Left hindlimb (tissue), 1 donor: ENCODE data around the gene BGN.

Experiments used
- DNase-seq: peaks from one replicate; pipeline ENCODE4 v3.0.0-alpha.2; 2018

The BGN gene

DNA sequence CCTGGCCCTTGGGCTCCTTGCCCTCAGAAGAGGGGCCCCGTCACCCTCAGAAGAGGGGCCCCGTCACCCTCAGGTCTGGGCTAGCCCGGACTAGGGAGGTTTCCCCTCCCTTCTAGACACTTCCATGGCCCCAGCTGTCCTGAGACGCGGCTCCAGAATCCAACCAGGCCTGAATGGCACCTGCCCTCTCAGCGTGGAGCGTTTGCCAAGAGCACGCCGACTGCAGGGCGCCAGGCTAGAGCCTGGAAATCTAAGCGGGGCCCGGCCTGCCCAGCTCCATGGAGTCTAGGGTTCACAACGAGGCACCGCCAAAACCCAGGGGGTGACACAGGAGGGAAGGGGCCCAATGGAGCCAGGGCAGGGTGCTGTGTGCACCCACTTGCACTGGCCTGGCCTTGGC, 14.8 kb downstream of the BGN start:
- no peak for DNase-seq

DNA sequence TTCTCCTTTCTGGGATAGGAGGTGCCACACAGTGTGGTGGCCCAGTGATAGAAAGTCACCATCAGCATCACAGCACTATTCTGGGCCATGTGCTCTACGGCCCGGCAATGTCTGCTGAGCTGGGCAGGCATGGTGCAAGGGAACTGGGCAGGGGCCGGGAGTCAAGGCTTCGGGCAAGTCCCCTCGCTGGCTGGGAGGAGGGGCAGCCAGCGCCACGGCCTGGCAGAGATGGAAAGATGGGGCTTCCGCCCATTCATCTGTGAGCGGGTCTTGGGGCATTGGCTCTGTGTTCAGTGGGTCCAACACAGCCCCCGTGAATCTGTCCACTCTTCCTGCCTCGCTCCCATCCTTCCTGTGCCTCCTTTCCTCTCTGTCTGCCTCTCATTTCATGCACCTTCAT, 15.6 kb downstream of the BGN start:
- DNase-seq, result no peak

DNA sequence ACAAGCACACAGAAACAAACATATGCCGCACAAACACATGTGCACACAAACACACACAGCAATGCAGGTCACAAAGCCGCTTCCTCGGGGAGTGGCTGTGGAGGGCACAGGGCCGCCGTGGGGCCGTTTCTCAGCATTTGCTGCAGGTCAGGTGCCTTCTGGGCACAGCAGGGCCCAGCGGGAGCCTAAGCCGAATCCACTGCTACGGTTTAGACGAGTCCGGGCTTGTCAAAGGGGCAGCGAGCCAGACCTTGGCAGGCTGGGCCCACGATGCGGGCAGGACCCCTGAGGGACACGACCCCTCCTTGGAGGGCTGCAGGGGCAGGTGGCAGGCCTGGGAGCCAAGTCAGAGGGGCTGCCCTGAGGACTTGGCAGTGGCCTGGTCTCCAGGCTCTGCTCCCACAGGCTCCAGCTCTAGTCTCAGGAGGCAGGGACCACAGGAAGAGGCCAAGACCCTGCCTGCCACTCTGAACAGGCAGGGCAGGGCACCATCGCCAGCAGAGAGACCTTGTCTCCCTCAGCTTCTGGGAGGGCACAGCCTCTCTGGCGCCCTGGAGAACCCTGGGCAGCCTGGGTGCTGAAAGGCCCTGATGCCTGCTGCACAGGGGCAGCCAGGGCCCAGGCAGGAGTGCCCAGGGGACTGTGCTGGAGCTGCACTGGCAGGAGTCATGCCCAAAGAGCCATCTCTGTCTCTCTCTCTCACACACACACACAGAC, 17.2 kb downstream of the BGN start:
- no peak for DNase-seq

DNA sequence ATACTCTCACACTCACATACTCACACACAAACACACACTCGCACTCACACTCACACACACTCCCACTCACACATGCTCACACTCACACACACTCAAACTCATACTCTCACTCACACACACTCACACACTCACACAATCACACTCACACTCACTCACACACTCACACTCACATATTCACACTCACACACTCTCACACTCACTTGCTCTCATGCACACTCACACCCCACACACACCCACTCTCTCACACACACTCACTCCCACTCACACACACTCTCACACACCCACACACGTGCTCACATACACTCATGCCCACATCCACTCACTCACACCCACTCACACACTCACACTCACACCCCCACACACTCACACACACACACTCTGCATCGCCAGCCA, 17.7 kb downstream of the BGN start:
- no peak for DNase-seq

DNA sequence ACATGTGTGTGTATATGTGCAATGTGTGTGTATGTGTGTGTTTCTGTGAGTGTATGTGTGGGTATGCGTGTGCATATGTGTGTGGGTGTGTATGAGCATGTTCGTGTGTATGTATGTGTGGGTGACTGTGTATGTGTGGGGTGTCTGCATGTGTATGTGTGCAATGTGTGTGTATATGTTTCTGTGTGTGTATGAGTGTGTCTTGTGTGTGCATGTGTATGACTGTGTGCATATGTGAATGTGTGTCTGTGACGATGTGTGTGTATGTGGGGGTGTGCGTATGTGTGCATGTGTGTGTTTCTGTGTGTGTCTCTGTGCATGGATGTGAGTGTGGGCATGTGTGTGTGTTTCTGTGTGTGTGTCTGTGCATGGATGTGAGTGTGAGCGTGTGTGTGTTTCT, 18.5 kb downstream of the BGN start:
- no peak for DNase-seq

DNA sequence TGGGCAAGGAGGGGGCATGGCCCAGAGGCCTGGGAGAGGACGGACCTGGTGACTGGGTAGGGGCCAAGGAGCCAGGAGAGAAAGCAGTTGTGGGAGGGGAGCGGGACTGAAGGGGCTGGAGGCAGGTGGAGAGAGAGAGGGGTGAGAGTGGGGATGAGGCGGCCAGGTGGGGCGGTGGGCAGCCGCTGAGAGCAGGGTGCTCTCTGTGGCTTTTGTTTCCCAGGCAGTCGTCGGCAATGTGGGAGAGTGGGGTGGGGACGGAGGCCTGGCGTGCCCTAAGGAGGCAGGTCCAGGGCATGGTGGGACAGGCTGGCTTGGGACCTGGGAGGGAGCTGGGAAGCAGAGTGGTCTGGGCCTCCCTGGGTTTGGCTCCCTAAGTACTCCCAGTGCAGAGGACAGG, 19.5 kb downstream of the BGN start:
- no peak for DNase-seq

DNA sequence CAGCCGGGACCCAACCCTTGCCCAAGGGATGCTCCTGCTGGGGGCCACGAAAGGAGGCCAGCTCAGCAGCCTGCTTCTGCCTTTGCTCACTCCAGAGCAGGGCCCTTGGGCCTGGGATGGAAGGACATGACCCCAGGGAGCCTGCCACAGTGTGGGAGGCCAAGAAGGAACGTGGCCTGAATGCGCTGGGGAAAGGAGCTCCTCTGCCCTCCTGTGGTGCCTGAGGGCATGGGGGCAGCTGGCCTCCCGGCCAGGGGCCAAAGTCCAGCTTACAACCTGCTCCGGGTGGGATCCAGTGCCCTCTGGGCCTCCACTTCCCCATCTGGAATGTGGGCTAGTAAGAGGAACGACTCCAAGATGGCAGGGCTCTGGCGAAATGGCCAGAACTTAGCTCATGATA, 20.7 kb downstream of the BGN start:
- DNase-seq, result no peak

DNA sequence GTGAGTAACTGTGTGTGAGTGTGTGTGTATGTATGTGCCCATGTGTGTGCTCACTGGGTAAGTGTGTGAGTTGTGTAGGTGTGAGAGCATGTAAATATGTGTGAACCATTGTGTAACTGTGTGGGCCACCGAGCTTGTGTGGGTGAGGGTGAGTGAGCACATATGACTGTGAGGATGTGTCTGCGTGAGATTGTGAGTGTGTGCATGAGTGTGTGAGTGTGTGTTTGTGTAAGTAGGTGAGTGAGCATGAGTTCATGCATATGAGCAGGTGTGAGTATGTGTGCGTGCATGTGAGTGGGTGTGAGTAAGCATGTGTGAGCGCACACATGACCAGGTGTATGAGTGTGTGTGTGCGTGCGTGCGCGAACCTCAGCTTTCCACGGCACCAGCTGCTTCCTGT, 21.3 kb downstream of the BGN start:
- DNase-seq, result no peak

DNA sequence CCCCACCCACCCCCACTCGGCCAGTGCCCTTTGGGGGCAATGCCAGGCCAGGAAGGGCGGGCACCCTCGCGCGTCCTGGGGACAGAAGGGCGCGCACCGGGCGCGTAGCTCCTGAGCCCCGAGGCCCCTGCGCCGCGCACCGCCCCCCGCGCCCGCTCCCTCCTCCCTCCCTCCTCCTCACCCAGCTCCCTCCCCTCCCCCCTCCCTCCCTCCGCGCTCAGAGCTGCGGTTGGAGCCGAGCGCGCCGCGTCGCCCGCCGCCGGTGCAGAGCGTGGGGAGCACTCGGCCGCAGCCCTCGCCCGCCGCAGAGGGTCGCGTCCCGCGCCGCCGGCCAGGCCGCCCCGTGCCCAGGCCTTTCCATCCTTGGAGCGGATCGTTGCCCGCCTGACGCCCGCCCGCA, 22.6 kb downstream of the BGN start, which contains the start of gene ATP2B3:
Gene ATP2B3 (plus strand): TSS at position 220 of the 400 bp plus-strand sequence. CDS start 18,606 bp downstream, outside the sequence.
- no peak for DNase-seq

DNA sequence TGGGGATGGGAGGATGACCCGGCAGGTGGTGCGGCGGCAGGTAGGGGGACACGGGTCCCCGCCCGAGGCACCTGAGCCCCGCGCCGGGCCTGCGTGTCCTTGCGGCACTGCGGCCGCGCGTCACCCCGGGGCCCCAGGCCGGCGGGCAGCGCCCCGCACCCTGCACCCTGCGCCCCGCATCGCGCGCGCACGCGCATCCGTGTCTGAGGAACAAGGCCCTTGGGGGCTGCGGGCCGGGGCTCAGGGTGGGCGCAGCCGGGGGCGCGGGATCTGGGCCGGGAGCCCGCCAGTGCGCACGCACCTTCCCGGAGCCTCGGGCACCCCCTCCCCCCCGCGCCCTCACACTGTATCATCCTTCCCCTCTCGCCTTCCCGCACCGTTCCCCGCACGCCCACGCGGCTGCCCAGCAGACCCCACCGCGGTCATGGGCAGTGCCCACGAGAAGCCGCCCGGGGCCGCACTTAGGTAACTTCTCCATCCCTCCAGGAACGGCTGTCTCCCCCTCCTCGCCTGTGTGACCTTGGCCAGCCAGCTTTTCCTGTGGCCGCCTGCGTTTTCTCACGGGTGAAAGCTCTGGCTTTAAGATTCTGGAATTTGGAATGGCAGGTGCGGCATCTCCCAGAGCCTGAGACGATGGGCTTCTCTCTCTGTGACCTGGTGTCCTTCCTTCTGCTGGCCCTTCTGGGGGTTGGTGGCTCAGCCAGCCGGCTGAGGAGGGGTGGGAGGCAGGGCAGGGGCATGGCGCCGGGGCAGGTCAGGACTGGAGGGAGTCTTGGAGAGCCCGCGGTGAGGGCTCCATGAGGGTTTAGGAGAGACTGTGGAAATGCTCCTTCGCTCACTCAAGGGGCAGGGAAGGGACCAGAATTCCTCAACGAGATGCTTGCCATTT, 23.4 kb downstream of the BGN start:
- DNase-seq, result no peak

DNA sequence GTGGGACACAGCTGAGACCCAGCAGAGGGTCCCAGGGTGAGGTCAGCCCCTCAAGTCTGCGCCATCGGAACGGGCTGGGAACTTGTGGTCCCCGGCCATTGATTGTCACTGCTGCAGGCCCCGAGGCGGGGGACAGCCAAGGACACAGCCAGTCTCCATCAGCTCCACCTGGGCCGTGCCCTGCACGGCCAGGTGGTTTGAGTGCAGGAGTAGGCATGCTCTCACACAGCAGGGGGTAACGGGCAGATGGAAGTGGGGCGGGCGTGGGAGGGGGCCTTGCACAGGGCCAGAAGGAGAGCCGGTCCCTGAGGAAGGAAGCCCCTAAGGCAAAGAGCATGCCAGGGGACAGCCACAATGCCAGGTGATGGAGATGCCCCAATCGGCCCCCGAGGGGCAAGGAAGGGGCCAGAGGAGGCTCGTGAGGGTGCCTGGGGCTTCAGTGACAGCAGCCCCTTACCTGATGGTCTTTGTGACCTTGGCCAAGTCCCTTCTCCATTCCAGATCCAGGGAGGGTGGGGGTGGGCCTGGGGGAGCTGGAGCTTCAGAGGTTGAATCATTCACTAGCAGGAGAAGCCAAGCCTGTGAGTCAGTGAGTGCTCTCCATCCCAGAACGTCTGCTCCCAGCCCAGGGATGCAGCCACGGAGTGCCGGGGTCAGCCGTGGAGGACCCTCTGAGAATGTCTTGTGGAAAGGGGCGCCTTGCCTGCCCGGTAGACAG, 24.9 kb downstream of the BGN start:
- no peak for DNase-seq

DNA sequence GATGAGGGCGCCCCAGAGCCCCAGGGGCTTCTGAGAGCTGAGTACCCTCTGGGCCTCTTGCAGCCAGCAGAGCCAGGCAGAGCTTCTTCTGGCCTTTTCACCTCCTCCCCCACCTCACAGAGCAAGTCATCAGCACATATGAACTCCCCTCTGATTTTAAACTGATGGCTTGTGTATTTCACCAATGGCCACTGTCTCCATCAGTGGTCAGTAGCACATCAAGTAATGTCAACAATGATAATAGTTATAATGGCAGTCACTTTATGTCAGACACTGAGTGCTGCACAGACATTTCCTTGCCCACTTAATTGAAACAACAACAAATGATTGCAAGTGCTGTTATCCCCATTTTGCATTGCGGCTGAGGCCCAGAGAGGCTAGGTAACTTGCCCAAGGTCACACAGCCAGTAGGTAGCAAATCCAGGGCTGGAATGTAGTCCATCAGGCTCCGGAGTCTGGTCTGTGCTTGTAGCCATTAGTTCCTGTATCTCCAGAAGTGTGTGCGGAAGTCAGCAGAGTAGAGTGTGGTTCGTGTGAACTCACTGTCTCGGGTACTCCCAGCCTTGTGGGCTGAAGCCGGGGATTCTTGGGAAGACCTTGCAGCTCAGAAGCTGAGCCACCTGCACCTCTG, 25.6 kb downstream of the BGN start:
- DNase-seq, result no peak

DNA sequence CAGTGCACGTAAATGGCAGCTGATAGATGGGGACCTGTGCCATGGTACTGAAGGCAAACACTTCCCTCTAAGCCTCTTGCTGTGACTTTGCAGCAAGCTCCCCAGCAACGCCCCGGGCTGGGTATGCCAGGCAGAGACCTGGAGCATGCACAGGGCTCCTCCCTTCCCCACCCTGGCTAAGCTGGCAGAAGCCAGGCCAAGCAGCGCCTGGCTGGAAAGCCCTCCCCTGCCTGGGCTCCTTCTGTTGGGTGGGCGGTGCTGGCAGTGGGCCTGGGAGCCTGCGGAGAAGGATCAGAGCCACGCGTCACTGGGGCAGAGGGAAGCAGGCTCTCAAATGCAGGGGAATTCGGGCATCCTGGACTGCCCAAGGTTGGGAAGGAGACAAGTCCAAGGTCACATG, 26.3 kb downstream of the BGN start:
- no peak for DNase-seq

DNA sequence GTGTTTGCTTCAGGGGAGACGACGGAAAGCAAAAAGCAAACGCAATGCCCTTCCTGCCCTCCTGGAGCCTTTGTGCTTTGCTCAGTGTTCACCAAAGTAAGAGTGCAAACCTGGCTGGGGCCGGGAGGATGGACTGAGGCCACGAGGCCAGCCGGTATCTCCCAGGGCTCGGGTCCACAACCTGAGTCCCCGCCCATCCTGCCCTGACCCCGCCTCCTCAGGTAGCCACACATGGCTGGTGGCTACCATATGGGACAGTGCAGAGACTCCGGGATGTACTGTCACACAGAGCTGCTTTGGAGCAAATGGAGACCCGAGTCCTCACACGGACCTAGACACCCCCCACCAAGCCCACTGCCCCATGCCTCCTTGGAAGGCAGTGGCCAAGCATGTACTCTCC, 27.5 kb downstream of the BGN start:
- no peak for DNase-seq

DNA sequence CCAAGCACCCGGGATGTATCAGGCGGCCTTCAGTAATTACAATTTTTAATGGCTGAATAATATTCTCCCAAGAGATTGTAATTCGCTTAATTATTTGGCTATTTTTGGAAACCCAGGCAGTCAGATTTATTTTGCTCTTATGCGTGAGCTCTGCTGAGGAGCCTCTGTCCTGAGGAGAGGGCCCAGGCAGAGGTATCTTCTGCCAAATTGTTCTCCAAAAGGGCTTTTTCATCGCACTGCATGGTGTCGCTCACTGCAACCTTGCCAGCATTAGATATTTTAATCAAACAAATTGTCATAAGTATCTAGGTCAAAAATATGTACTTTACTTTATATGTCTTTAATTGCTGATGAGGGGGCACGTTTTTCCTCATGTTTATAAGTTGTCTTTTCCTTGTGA, 28.5 kb downstream of the BGN start:
- no peak for DNase-seq

DNA sequence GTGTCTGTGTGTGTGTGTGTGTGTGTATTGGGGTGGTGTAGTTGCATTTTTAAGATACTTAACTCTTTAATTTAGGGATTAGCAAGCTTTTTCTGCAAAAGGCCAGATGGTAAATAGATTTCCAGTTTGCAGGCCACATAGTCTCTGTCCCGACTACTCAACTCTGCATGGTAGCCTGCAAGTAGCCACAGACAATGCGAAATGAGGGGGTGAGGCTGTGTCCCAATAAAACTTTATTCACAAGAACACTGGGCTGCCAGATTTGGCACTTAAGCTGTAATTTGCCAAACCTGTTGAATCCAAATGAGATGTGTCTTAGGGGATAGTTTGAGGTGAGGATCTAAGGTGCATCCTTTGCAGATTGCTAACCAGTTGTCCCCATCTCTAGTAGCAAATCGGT, 29.5 kb downstream of the BGN start:
- DNase-seq, result no peak

DNA sequence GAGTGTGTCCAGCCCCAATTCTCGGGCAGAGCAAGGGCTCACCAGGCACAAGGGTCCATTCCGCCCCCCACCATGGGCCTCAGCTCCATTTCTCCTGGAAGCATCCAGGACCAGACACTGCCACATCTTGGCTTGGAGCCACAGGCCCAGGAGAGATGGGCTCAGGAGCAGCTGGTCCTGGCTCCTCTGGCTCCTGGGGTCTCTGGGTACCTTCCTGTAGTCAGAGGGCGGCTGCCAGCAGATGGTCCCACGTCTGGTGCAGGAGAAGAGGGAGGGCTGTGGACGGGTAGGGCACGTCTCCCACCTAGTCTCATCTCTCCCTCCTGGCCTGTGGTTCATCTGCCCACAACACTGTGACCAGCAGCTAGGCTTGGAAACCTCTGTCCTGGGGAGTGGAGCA, 30.7 kb downstream of the BGN start:
- no peak for DNase-seq

DNA sequence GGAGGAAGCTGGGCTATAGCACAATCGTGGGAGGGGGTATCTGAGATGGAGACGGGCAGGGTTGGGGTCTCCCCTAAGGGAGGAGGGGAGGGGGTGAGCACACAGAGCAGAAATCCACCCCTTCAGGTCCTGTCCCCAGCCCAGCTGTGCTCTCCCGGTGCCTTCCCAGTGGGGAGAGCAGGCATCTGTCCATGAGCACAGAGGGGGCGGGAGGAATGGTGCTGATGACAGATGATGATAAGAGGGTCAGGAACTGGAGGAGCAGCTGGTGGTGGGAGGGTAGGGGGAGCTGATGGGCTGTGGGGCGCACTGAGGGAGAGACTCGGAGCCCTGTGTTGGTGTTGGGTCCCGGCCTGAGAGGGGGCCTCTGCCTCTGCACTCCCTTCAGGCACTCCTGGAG, 31.3 kb downstream of the BGN start:
- DNase-seq, result no peak

DNA sequence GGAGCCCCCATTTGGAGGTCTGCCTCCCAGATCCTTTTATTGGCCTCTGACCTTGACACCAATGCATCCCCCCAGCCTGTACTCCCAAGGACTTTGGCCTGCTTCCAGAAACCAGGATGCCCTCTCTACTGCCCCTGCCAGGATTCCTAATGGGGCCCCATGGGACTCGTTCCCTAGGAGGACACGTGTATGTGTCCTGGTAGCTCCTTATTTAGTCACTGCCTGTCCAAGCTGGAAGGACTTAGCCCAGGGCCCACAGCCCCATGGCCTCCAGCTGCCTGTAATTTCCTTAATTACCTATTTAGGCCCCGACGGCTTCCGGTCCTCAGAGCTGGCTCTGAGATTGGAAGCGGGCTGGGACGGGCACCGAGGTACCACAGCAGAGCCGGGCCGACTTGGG, 32.0 kb downstream of the BGN start:
- no peak for DNase-seq

DNA sequence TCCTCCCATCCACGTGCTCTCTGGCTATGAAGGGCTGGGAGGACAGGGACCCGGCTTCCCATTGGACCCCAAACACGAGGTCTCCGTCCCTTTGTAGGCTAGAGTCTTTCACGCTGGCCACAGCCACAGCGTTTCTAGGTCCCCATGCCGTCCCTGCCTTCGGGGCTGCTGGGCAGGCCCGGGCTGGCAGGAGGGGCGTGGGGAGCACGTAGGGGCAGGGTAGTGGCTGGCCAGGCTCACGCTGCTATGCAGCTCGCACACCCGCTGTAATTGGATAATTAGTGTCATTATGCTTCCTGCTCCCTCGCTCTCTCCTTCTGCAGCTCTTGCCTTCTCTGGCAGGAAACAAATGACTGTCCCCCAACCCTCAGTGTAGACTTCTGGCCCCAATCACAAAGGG, 32.4 kb downstream of the BGN start:
- no peak for DNase-seq

DNA sequence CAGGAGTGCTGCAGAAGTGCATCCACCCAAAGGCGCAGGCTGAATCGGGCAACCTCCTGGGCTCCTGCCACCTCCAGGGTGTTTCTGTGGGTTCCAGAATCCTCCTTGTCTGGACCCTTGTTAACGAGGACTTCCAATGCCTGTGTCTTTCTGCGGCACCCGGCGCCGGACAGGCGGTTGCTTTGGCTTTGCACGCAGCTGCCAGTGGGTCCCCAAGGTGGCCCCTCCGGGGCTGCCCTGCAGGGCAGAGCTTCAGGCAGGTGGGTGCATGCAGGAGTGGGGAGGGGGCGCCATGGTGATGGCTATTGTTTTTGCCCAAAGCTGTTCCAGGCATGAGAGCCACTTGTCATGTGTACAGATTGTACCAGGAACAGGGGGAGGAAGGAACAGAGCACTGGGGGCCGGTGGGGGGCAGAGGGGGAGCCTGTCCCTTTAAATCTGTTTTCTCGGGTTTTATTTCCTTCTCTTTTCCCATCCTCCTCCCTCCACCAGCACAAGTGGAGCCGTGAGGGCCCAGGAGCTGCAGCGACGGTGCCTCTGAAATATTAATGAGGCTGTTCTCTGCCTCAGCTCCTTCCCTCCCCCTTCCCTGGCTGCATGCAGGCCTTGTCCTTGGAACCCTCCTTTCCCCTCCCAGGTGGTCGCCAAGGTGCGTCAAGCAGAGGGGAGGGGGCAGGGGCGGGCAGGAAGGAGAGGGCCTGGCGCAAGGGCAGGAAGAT, 35.8 kb downstream of the BGN start:
- no peak for DNase-seq

DNA sequence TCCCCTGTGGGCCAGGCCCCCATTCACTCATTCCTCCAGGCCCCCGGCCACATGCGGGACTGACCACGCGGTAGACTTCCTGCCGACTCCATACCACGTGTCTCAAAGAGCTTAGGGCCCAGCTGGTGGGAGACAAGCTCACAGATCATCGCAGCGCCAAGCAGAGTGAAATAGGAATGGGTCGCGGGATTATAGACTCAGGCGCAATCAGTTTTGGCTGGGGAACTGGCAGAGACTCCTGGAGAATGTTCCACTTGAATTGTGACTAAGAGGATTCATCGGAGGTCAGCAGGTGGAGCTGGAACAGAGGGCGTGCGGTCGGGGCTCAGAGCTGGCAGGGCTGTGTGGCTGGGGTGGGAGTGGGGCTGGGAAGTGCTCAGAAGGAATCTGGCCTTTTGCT, 38.3 kb downstream of the BGN start:
- no peak for DNase-seq

DNA sequence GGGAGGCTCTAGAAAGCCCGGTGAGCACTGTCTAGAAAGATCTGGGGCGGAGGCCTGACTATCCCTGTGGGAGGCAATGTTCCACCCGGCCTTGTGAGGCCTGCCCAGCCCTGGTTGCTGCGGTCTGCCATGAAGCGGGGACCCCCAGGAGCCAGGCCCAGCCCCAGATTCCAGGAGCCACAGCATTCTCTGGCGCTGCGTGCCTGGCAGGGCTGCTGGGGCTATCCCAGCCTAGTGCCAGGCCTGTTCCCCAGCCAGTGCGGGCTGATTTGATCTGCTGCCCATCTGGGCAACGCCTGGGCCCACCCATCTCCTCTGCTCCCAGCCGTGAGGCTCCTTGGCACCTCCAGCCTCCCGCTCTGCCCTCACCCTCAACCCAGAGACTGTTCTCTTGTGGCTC, 42.3 kb downstream of the BGN start:
- no peak for DNase-seq
